HG02763 (cell line): ENCODE data around the gene PAXIP1.

Experiments used
- ATAC-seq: cut with Tn5 transposase; IDR thresholded peaks from one replicate; pipeline ENCODE4 v1.9.1; 2021; ENCODE audit warnings: mild to moderate bottlenecking, moderate library complexity; ENCODE audit not compliant: unreplicated experiment

The PAXIP1 gene

GRCh38 chr7:154914308-154914995, 88.5 kb downstream of the PAXIP1 start:
- no peak for ATAC-seq

DNA sequence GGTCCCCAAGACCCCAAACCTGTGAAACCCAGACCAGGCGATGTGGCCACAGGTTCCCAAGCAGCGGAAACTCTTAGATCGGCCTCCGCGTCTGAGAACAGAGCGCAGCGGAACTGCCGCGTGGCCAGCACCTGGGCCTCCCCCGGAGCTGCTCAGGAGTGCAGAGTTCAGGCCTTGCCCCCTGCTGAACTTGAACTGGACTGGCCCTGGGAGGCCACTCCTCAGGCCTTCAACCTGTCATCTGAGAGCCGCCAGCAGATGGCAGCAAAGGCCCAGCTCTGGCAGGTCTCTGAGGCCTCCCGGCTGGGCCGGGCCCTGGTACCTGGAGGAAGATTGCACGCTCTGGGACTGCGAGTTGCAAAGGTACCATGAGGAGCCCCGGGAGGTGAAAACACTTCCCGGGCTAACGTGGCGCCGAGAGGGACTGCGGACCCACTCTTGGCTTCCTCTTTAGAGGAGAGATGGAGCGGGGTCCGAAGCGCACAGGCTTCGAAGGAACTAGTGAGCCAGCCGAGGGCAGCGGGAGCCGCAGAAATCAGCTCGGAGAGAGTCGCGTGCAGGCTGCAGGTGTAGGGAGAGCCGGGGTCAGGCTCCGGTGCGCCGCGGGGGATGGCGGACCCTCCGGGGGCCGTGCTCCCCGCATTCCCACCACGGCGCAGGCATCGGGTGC, 89.2 kb downstream of the PAXIP1 start:
- peak; percentile 93 for ATAC-seq

GRCh38 chr7:154912871-154913637, 89.9 kb downstream of the PAXIP1 start:
- ATAC-seq: no peak

DNA sequence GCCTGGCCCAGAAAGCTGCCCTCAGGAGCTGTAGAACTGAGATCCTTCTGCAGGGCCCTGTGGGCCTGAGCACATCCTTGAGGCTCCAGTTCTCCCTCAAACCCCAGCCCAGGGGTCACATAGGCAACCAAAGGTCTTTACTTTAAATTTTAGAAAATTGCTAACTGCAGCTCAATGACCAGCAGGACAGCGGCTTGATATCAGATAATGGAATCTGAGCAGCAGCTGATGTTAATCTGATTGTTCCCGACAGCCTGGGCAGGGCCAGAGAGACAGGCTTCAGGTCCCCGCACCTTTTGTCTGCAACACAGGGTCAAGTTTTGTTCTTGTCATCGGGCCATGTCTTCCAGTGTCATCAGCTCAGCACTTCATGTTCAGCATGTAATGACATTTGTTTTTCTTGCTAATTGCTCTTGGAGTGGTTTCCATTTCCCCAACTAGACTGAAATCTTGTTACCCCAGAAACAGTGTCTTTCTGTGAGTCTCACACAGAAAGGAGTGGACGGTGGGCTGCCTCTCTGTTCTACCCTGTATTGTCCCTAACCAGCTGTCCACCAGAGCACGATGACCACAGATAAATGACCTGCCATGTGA, 91.0 kb downstream of the PAXIP1 start:
- no peak for ATAC-seq

DNA sequence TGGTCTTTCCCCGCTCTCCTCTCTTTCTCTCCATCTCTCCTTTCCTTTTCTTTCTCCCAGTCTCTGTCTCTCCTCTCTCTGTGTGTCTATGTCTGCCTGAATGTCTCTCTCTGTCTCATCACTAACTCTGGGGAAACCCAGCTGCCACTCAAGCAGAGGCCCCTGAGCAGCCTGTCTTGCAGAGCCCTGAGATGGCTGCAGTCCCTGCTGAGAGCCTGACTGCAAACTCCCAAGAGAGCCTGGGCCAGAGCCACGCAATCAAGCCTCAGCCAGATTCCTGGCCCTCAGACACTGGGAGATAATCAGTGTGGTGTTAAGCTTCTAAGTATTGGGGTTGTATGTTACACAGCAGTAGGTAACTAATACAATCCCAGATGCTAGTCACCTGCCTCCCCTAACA, 91.5 kb downstream of the PAXIP1 start:
- no peak for ATAC-seq

GRCh38 chr7:154910977-154911376, 91.9 kb downstream of the PAXIP1 start:
- ATAC-seq: no peak

DNA sequence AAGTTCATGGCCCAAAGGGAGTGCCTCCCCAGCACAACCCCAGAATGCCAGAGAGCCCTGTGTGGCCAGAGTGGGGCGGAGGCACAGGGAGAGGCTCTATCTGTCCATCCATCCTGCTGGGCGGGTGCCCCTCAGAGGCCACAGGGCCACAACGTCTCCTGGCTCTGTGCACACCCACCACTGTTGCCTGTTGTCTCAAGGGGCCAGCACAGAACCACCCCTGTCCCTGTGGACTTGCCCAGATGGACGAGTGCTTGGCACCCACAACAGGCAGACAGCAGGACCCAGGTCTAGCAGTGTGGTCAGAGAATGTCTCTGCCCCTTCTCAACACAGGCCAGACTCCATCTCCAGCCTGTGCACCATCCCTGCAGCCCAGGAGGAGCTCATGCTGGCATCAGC, 92.8 kb downstream of the PAXIP1 start:
- ATAC-seq: no peak

GRCh38 chr7:154909241-154910105, 93.5 kb downstream of the PAXIP1 start:
- no peak for ATAC-seq

- no peak for ATAC-seq
Observed at GRCh38 chr7:154907651-154908620, 95.0 kb downstream of the PAXIP1 start.

- ATAC-seq: no peak
Observed at GRCh38 chr7:154906736-154907355, 96.1 kb downstream of the PAXIP1 start.

- no peak for ATAC-seq
Observed at GRCh38 chr7:154906201-154906600, 96.7 kb downstream of the PAXIP1 start.

DNA sequence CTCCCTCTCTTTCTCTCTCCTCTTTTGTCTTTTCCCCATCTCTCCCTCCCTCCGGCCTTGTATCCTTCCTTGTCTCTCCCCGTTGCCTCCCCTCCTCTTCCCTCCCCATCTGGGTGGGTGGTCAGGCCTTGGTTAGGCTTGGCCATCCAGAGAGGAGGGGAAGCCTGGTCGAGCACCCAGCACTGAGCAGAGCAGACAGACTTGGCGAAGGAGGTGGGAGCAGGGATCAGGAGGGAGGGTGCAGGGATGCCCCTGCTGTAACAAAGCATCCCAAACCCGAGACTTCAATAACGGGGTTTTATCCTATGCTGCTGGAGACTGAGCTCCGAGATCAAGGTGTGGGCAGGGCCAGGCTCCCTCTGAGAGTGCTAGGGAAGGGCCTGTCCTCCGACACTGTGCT, 97.3 kb downstream of the PAXIP1 start:
- ATAC-seq: no peak

GRCh38 chr7:154905146-154905545, 97.8 kb downstream of the PAXIP1 start:
- ATAC-seq: no peak

DNA sequence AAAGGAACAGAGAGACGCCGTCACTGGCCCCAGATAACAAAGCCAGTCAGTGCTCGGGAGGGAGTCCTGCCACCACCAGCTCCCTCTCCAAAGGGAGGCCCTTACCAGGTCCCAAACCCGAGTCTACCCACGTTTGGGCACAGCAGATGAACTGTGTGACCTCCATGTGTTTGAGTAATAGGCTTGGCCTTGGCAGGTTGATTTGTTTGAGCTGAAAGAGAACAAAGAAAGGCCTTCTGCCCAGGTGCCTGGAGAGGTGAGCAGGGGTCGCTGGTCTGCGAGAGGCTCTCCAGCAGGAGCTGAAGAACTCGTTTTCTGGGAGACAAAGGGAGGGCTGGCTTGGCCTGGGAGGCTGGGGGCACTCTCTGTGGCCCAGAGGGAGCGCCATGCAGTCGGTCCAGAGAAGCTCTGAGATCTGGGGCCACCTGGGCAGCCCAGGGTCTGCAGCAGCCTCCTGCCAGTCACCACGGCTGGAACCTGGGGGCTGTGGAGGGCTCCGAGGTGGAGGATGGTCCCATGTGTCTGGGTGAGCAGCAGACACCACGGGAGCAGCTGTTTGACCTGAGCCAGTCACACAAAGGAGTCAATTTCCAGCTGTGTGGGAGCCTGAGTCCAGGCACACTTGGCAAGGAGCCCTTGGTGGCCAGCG, 99.7 kb downstream of the PAXIP1 start:
- ATAC-seq: no peak

- no peak for ATAC-seq
Observed at GRCh38 chr7:154902600-154903082, 100.3 kb downstream of the PAXIP1 start.

DNA sequence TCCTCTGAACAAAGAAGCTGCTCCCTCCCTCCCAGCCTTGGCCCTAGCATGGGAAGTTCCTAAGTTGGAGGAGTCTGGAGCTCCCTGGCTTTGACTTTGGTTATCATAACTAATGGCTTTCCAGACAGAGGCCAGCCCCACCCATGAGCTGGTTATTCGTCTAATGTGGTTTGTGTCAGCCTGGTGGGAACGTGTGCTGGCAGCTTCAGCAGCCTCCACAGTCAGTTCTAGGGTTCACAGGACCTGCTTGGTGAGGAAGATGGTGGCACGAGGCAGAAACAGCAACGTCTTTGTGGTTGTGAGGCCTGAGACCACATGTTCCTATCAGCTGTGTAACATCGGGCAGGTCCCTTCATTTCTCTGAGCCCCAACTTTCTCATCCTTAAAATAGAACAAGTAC, 103.1 kb downstream of the PAXIP1 start:
- ATAC-seq: no peak

DNA sequence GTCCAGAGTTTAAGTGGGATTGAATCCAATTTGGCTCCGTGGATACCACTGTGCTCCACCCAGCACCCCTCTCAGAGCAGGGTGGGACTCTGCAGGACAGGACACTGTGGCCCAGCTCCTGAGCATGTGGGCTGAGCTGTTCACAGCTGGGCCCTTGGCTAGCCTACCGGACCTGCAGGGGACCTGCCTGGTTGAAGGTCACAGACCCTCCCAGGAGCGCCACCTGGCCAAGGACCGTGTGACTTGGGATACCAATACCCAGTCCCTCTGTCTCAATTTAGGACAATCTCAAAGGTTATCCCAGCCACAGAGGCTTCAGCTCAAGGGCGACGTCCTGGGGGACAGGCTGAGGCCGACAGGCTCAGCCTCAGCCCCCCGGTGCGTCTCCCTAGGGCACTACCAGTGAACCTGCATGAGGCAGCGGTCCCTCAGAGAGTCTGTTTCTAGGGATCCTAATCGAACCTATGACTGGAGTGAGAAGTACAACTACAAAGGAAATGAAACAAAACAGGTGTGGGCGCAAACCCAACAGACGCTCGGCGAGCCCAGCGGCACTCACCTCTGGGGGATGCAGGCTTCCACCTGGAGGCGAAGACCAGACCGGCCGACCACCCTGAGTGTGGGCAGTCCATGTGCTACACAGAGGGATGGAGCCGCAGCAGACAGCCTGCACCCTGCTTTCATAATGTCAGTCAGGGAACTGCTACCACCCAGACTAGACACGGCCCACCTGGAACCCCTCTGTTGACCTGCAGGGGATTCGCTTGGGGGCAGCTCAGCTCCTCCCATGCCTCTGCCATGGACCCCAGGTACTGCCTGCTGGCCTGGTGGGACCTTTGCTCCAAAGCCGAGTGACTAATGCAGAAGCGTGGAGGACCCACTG, 103.7 kb downstream of the PAXIP1 start:
- no peak for ATAC-seq
